ENCODE measurements around the gene MAD1L1.

MAD1L1 gene

DNA sequence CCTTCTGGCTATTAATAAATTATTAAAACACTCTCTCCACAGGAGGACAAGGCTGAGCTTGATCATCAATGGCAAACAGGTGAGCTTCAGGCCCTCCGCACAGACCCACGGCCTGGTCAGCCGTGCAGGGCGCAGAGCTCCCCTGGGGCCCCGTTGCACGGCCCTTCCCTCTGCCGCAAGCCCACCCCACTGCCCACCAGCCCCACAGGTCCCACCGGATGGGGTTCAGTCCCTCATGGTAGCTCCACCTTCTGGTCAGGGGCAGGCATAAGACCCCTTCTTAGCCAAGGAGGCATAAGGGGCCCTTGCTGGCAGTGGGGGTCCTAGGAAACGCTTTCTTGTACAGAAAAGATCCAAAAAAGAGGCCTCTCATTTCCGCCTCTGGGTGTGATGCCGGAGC, 84.6 kb downstream of the MAD1L1 start:
- no peak for DNase-seq (ENCODE audit: low read depth)
- TF ChIP-seq, protein P1, sequence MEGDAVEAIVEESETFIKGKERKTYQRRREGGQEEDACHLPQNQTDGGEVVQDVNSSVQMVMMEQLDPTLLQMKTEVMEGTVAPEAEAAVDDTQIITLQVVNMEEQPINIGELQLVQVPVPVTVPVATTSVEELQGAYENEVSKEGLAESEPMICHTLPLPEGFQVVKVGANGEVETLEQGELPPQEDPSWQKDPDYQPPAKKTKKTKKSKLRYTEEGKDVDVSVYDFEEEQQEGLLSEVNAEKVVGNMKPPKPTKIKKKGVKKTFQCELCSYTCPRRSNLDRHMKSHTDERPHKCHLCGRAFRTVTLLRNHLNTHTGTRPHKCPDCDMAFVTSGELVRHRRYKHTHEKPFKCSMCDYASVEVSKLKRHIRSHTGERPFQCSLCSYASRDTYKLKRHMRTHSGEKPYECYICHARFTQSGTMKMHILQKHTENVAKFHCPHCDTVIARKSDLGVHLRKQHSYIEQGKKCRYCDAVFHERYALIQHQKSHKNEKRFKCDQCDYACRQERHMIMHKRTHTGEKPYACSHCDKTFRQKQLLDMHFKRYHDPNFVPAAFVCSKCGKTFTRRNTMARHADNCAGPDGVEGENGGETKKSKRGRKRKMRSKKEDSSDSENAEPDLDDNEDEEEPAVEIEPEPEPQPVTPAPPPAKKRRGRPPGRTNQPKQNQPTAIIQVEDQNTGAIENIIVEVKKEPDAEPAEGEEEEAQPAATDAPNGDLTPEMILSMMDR (IDR thresholded peaks at IDR 0.05; ENCODE audit: low read length, missing control alignments), result peak; percentile 13
- H3K4me3 ChIP-seq (replicated peaks; ENCODE audit: low read depth, low read length), result no peak overlapping the region

GRCh38 chr7:2146676-2147472, 85.9 kb downstream of the MAD1L1 start:
- H3K4me3 ChIP-seq (replicated peaks; ENCODE audit: low read depth, low read length), result no peak overlapping the region
- no peak for DNase-seq (ENCODE audit: low read depth)
- TF ChIP-seq, protein P1 (IDR thresholded peaks at IDR 0.05; ENCODE audit: low read length, missing control alignments), result no peak

DNA sequence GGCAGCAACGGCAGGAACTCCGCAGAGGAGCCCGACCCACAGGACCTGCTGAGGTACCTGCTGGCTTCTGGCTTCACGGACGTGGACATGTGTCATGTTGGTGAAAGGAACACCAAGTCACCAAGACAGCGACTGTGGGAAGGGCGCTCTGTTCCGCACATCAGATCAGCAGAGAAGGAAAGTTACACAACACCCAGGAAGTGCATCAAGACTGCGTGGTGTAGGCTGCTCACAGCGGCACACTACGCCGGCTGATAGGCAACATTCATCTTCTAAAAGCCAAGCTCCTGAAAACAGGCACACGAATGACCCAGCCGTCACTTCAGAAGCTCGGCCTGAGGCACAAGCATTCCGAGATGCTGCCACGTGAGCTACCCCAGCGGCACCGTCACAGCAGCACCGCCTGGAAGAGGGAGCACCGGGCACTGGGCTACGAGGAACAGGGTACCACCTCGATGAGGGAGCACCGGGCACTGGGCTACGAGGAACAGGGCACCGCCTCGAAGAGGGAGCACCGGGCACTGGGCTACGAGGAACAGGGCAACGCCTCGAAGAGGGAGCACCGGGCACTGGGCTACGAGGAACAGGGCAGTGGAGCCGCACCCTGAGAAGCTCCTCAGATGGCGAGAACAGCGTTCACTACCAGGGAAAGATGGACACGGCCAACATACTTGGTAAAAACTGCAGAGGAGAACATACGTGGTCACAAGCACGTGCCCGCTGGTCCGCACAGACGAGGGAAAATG, 86.7 kb downstream of the MAD1L1 start:
- no peak for DNase-seq (ENCODE audit: low read depth)
- no peak overlapping the region for H3K4me3 ChIP-seq (replicated peaks; ENCODE audit: low read depth, low read length)
- TF ChIP-seq, protein P1 (IDR thresholded peaks at IDR 0.05; ENCODE audit: low read length, missing control alignments), result no peak

GRCh38 chr7:2144926-2145325, 87.8 kb downstream of the MAD1L1 start:
- TF ChIP-seq, protein P1 (IDR thresholded peaks at IDR 0.05; ENCODE audit: low read length, missing control alignments), result no peak
- DNase-seq (ENCODE audit: low read depth), result no peak
- no peak overlapping the region for H3K4me3 ChIP-seq (replicated peaks; ENCODE audit: low read depth, low read length)

- TF ChIP-seq, protein P1 (IDR thresholded peaks at IDR 0.05; ENCODE audit: low read length, missing control alignments), result no peak
- no peak for DNase-seq (ENCODE audit: low read depth)
- no peak overlapping the region for H3K4me3 ChIP-seq (replicated peaks; ENCODE audit: low read depth, low read length)
Measured at GRCh38 chr7:2143981-2144595, 88.7 kb downstream of the MAD1L1 start.

GRCh38 chr7:2143450-2143849, 89.3 kb downstream of the MAD1L1 start:
- H3K4me3 ChIP-seq (replicated peaks; ENCODE audit: low read depth, low read length), result no peak overlapping the region
- TF ChIP-seq, protein P1 (IDR thresholded peaks at IDR 0.05; ENCODE audit: low read length, missing control alignments), result no peak
- no peak for DNase-seq (ENCODE audit: low read depth)
